ENCODE results near the gene CEP68.
"Not testable (repeated sequence)": the region's sequence is repeated elsewhere in the genome, so short reads cannot be mapped to it uniquely, and the experiment has no call there.

Gene CEP68

DNA sequence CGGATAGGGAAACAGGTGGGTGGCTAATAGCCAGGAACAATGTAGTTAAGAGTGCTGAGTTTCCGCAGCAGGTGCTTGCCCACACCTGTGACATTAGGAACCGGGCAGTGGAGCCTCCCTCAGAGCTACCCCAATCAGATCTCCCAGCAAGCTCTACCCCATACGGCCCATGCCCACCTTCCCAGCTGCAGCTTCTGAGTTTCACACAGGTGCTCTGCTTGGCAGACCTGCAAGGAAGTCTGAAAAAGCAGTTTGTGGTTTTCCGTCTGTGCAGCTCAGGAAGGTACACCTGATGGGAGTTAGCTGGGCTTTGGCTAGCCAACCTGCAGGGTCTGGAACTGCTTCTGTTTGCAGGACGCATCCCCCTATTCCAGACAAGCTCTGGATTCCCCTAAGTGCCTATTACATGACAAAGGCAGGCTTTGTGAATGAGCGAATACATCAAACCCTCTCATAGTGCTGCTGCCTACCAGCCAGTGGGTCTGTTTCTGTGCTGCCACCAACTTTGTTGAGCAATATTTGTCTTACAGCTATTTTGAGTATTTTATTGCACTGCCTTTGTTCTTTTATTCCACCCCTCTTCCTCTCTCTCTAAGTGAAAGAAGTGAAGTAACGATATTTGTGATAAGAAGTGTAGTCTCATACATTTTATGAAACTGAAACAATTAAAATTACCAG lies 24.7 kb upstream of the CEP68 start:
- H3K4me3 ChIP-seq (ENCODE audit: low read length): no peak overlapping the region
- TF ChIP-seq, protein P1, sequence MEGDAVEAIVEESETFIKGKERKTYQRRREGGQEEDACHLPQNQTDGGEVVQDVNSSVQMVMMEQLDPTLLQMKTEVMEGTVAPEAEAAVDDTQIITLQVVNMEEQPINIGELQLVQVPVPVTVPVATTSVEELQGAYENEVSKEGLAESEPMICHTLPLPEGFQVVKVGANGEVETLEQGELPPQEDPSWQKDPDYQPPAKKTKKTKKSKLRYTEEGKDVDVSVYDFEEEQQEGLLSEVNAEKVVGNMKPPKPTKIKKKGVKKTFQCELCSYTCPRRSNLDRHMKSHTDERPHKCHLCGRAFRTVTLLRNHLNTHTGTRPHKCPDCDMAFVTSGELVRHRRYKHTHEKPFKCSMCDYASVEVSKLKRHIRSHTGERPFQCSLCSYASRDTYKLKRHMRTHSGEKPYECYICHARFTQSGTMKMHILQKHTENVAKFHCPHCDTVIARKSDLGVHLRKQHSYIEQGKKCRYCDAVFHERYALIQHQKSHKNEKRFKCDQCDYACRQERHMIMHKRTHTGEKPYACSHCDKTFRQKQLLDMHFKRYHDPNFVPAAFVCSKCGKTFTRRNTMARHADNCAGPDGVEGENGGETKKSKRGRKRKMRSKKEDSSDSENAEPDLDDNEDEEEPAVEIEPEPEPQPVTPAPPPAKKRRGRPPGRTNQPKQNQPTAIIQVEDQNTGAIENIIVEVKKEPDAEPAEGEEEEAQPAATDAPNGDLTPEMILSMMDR (IDR thresholded peaks at IDR 0.05; ENCODE audit: insufficient read depth, low read depth, low read length, missing control alignments): no peak
- DNase-seq (ENCODE audit: low read depth): no peak

DNA sequence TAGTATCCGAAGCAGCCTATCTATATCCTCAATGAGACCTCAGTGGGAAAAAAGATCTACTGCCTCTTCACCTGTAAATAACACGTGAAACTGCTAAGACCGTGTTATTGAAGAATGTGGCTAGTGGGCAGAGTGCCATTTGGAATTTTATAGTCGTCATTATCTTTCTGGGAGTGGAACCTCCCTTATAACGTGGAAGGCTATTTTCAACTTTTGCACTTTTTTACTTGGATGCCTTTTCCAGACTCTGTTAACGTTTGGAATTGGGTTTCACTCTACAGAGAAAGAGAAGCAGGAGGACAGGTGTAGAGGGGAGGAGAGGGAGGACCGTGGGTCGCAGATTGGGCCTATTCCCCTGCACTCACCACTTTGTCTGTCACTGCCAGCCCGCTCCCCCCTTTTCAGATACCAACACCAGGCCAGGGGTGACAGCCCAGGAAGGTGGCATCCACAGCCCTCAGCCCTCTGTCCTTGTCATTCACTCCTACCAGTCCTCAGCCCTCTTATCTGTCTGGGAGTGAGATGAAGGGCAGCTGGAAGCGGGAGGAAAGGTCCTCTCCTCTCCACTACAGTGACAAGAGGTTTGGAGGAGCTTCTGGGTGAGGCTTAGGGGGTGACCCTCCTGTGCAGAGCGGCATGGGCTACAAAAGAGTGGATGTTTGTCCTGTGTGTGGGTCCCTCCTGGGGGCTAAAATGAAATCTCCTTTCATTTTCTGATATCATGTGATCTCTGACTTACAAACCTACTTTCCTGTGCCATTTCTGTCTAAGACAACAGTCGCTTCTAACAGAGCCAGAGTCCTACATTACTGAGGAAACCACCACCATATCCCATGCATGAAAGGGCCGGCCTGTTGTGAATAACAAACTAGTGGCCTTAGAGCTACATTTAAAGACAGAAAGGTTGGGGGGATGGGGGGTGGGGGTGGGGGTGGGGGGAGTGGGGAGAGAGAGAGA lies 23.9 kb upstream of the CEP68 start:
- TF ChIP-seq, protein P1 (IDR thresholded peaks at IDR 0.05; ENCODE audit: insufficient read depth, low read depth, low read length, missing control alignments): no peak
- DNase-seq (ENCODE audit: low read depth): no peak
- H3K4me3 ChIP-seq (ENCODE audit: low read length): no peak overlapping the region

DNA sequence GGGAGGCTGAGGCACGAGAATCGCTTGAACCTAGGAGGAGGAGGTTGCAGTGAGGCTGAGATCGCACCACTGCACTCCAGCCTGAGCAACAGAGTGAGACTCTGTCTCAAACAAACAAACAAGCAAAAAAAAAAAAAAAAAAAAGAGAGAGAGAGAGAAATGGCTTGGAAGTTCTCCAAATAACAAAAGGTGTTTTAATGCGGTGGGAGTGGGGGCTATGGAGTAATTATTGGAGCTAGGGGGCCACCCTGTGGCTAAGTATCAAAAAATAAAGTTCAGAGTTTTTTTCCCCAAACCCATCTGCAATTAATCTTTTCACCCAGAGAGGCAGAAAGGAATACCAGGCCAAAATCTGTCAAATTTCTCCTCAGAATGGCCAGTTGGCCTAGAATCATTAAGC lies 23.0 kb upstream of the CEP68 start:
- no peak overlapping the region for H3K4me3 ChIP-seq (ENCODE audit: low read length)
- no peak for DNase-seq (ENCODE audit: low read depth)
- TF ChIP-seq, protein P1 (IDR thresholded peaks at IDR 0.05; ENCODE audit: insufficient read depth, low read depth, low read length, missing control alignments): no peak

DNA sequence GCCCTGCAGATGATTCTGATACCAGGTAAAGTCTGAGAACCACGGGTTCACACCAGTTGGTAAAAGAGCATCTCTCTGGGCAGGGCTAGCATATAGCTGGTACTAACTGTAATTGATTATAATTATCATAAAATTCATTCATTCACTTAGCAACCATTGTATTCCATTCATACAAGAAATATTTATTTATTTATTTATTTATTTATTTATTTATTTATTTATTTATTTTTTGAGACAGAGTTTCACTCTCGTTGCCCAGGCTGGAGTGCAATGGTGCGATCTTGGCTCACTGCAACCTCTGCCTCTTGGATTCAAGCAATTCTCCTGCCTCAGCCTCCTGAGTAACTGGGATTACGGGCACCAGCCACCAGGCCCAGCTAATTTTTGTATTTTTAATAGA lies 22.5 kb upstream of the CEP68 start:
- not testable (repeated sequence) for DNase-seq (ENCODE audit: low read depth); H3K4me3 ChIP-seq (ENCODE audit: low read length)

DNA sequence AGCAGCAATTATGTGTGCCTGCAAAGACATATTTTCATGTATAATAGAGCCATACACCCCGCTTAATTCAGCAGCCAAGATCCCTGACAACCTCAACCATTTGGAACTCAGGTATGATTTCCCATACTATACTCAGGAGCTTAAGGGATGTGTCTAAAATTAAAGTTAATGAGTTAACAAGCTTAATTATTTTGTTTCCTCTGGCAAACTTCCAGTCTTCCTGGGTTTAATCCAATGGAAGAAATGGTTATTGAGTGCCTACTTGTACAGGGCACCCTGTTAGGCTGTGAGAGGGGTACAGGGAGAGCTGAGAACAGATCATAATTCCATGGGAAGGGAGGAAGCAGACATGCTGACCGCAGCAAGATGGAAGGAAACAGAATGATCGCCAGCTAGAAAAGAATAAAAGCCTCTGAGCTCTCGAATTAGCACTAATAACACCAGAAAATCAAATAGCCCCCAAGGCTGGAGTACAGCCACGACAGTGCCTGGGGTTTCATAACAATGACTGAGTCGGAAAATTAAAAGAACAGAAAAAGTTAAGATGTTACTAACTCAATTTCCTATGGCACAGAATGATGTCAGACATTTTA lies 20.8 kb upstream of the CEP68 start:
- DNase-seq (ENCODE audit: low read depth): no peak
- H3K4me3 ChIP-seq (ENCODE audit: low read length): no peak overlapping the region
- TF ChIP-seq, protein P1 (IDR thresholded peaks at IDR 0.05; ENCODE audit: insufficient read depth, low read depth, low read length, missing control alignments): no peak

DNA sequence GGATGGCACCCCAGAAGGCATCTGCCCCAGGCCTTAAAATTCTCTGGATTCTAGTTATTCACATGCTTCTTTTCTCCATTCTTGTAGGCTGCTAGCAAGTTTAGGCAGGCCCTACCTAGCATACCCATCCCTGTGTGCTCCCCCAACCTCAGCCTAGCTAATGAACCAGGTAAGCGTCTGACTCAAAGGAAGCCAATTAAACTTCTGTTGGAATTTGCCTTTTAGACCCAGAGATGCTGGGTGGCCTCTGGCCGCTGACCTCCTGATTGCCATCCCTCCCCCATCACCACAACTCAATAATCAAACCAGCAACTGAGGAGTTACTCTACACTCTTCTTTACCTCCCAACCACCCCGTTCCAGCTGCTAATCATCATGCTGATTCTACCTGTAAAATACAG lies 19.0 kb upstream of the CEP68 start:
- H3K4me3 ChIP-seq (ENCODE audit: low read length): no peak overlapping the region
- peak; percentile 45 for DNase-seq (ENCODE audit: low read depth)

DNA sequence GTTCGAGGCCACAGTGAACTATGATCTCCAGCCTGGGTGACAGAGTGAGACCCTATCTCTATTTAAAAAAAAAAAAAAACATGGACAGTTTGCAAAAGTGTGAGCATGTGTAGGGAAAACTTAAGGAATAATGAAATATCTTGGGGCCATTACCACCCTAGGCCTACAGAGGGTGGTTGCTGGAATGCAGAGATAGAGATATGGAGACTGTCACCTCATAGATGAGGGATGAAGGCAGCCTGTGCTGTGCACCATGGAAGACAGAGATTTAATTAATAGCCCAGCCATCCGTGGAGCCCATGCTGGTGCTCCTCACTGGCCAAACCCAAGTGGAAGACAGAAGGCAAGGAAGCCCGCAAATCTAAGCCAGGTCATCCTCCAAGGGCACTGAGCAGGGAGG lies 16.6 kb upstream of the CEP68 start:
- DNase-seq (ENCODE audit: low read depth): no peak
- no peak overlapping the region for H3K4me3 ChIP-seq (ENCODE audit: low read length)

More for the DNA sequence above, 19.0 kb upstream of the CEP68 start:
- TF ChIP-seq, protein P1 (IDR thresholded peaks at IDR 0.05; ENCODE audit: insufficient read depth, low read depth, low read length, missing control alignments): no peak

More for the DNA sequence above, 16.6 kb upstream of the CEP68 start:
- TF ChIP-seq, protein P1 (IDR thresholded peaks at IDR 0.05; ENCODE audit: insufficient read depth, low read depth, low read length, missing control alignments): no peak

Data from epithelial cell of esophagus (primary cell).